HG02943 (cell line): Measurements from ENCODE around the gene TMIE.

ENCODE experiments used
- ATAC-seq: cut with Tn5 transposase; IDR thresholded peaks from one replicate; pipeline ENCODE4 v1.9.1; 2021; ENCODE audit warnings: mild to moderate bottlenecking, low read depth, moderate library complexity; ENCODE audit not compliant: unreplicated experiment

Gene TMIE

DNA sequence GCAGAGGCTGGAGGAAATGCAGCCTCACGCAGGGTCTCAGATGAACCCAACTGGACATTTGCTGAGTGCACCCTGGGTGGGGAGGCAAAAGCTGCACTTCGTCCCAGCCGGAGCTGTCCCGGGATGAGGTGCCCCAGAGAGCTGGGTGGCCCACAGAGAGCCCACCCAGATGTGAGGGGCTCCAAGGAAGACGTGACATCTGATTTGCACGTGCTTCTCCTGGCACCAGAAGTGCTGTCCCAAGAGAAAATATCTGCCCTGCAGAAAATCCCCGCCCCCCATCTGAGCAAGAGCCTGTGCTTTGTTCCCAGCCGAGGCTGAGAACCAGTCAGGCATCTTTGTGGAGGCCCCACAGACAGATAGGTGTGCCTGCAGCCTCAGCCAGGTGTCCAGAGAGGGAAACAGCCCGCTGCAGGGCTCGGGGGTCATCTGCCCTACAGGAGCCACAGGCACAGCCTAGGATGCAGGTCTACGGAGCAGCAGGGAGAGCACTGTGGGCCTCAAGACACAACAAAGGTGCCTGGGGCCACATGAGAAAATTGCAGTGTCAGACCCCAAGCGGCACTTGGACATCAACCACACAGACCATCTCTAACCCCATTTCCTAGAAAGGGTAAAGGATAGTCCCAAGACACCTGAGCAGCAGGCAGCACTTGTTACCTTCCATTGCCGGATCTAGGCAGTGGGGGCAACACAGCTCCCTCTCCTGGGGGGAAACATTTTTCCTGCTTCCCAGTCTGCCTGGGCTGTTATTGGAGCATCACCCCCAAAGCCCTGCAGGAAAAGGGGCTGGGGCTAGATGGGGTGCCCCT lies 5.8 kb downstream of the TMIE start:
- ATAC-seq, result no peak

GRCh38 chr3:46707601-46708011 lies 6.4 kb downstream of the TMIE start:
- no peak for ATAC-seq

DNA sequence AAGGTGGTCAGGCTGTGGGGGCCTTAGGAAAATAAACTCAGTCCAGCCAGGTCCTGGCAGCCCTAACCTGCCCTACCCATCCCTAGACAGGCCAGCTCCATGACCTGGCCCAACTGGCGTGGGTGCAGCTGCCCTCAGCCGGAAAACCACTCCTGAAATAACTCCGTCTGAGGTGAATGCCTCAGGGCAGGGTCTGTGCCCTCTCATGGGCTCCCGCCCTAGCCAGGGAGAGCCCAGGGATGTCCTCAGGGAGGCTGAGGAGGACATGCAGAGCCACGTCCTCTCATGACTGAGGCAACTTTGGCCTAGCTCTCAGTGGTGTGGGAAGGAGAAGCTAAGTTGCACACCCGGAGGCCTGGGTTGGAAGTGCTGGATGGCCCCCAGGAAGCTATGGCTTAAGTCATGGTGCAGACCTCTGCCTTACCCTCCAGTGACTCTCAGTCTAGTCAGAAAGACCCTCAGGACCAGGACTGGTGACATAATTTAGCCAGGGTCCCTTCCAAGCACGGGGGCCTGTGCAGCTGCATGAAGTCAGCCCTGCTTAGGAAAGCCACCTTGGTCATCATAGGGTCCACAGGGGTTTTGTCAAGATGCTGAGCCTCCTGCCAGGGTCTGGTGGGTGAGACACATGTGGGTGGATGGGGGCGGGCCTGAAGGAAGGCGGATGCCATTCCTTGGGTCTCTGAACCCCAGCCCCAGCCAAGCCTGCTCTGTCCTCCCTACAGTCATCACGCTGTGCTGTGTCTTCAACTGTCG lies 7.4 kb downstream of the TMIE start:
- ATAC-seq, result no peak

GRCh38 chr3:46709157-46709654 lies 8.0 kb downstream of the TMIE start:
- no peak for ATAC-seq

- no peak for ATAC-seq
These were observed 8.5 kb downstream of the TMIE start for GRCh38 chr3:46709721-46710120.

DNA sequence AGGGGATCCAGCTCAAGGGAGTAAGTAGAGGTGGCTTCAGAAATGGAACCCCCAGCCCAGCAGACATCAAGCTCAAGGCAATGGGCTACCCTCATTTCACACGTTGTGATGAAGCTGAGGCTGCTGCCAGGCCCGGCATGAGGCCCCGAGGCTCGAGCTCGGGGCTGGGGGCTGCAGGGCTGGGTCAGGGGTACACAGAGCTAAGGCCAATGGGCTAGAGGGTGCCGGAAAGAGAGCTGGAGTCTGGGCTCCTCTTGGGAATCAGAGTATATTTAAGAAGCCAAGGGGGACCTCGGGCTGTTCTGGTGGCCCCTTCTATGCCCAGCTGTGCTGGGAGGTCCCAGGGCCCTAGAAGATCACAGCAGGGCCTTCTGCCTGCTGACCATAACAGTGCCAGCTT lies 9.0 kb downstream of the TMIE start:
- no peak for ATAC-seq

- ATAC-seq, result no peak
These were observed 9.6 kb downstream of the TMIE start for GRCh38 chr3:46710671-46711295.

- ATAC-seq, result no peak
These were observed 10.1 kb downstream of the TMIE start for GRCh38 chr3:46711305-46711704.

- no peak for ATAC-seq
These were observed 10.6 kb downstream of the TMIE start for GRCh38 chr3:46711760-46712159.

DNA sequence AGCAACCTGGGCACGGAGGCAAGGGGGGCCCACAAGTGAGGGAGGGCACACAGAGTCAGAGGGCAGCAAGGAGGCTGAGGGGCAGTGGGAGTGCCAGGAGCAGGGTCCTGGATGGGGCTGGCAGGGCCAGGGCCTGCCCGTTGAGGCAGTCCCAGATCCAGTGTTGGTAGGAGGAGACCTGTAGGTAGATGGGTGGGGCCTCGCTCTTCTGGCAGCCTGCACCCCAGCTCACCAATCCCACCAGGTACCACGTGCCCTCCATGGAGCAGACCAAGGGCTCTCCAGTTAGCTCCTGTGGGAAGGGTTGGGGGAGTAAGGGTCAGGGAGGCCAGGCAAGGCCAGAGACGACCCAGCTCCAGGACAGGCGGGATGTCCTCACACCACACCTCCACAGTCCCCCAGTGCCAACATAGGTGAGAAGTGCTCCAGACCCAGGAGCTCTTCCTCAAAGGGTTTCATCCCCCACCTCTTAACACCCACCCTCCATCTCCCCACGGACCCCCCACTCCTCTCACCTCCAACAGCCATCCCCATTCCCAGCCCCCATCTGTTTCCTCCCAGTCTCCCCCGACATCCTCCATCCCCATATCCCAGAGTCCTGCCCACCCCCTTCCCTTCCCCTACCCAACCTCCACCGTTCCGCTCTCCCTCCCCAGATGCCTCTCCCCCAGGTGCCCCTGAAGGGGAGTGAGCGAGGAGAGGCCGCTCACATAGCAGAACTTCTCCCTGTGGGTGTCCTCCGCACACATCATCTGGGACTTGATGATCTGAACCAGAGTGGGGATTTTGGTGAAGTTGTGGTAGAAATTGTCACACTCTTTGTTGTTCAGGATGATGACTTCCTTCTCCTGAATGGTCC lies 11.2 kb downstream of the TMIE start:
- no peak for ATAC-seq

DNA sequence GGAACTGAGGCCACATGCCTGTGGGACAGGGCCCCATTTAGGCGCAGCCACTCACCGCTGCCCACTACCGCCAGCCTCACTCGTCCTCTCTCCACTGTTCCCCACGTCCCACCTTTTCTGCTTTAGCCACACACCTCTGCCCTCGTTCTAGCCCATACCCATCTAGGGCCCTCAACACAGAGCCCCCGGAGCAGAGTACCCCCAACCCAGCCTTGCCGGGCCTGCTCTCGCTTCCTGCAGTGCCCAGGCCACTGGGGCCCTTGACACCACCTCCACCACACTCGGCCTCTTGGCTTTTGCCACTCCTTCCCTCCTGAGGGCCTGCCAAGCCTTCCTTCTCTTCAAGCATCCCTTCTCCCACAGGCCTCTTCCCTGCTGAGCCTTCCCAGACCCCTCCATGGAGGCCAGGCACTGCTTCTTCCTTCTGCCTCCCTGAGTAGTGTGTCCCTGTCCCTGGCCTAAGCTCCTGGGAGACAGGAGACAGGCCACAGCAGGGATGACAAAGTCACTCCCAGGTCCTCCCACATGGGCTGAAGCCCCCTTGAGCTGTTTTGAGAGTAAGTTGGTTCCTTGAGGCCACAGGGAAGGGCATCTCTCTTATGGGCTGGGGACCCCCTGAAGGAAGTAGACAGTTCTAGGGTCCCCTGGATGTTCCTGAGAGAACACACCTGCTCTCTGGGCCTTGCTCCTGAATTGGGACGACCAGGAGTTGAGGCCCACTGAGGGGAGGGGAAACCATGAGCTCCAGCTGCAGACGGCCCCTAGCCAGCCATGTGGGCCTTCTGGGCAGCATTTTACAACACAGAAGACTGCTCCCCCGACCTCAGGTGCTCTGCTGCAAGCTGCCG lies 12.1 kb downstream of the TMIE start:
- ATAC-seq, result no peak

- ATAC-seq, result no peak
These were observed 12.8 kb downstream of the TMIE start for GRCh38 chr3:46713898-46714552.

DNA sequence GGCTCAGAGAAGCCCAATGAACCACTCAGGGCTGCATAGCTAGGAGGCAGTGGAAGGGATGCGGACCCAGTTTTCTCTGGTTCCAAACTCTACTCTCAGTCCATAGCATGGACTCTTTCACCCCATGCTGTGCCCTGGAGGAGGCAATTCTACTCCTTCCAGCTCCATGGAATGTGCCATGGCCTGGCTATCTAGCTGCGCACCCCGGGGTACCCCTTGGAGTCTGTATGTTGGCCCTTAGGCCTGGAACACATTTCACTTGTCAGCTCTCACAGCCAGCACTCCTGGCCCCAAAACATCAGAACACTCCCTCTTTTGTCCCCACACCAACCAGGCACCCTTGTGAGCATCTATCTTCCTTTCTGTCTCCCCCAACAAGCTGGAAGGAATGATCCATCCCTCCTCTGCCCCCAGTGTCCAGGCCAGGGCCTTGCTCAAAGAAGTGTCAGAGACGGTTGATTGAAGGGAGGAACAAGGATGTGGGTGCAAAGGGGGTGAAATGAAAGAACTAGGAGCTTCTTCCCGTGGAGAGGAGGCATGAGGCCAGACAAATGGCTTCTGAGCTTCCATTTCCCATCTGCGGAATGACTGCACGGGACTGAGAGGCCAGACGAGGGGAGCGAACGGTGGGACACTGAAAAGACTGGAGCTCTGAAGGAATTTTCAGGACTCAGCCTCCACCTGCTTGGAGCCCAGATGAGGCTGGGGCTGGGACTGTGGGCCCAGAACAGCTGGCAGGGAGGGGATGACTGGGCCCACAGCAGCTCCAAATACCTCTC lies 13.7 kb downstream of the TMIE start:
- no peak for ATAC-seq

DNA sequence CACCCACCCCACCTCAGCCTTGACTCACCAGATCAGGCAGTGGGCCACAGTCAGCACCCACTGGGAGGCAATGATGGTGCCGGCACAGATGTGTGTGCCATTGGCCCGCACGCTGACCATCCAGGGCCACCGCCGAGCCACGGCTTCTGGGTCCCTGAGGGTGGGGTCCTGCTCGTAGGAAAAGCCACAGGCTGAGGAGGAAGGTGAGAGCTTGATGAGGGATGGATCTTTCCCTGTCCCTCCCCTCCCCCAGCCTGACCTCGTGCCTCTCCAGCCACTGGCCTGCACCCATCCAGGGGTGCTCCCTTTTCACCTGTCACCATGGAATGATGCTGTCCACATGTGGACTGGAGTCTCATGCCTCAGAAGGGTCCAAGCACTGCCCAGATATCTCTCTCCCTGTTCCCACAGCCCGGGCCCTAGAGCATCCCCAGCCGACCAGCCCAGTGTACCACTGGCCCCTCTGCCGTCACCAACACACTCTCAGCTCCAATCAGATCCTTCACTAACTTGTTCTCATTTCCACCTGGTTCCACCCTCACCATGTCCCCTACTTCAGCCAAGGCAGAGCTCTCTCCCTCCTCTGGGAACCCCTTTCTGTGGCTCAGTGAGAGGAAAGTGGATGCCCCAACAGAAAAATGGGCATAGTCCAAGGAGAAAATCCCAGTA lies 14.4 kb downstream of the TMIE start:
- no peak for ATAC-seq

- ATAC-seq, result no peak
These were observed 15.6 kb downstream of the TMIE start for GRCh38 chr3:46716461-46717441.

DNA sequence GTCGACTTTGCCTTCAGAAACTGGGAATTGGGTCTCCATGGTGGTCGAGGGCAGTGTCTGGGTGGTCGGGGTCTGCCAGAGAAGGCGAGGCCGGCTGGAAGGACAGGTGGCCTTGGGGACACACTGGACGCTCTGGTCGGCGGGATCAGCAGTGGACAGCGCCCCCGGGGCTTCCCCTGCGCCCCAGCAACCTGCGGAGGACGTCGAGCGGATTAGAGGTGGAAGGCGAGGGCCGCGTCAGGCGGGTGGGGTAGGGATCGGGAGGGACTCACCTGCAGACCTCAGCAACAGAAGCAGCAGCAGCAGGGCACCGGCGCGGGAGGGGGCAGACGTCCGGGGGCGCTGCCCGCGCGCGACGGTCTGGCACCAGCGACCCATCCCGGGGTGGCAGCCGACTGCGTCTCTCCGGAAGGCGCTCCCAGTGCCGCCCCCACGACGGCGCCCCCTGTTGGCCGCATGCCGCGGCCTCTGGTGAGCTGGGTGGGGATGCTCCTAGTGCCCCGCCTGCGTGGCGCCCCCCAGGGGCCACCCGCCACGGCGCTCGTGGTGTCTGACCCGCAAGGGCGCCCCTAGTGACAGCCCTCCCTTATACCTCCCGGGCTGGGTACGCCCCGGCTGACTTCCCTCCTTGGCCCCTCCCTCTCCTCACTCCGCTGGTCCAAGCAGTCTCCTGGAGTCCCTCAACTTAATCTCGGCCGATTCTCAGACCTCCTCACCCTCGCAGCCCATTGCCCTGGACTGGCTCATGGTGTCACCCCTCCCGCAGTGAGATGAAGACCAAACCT lies 16.4 kb downstream of the TMIE start, which contains the start of gene PRSS50:
PRSS50 (minus strand) TSS at position 423 of the 785 bp plus-strand sequence; CDS start at position 378, 45 bp downstream.
- ATAC-seq, result no peak
